SU-DHL-6 (cell line): Measurements from ENCODE around the gene WDR41.

Experiments used
- H2AFZ ChIP-seq: fragments of 200-600 bp; sonication (generic); 2 replicates; pipeline ENCODE4 v1.6.1; 2014; ENCODE audit warnings: low read depth, mild to moderate bottlenecking, moderate library complexity, mixed read lengths, antibody characterized with exemption, low read length; ENCODE audit not compliant: severe bottlenecking
- H3F3A ChIP-seq: fragments of 200-600 bp; shearing (Covaris generic); 2 replicates; pipeline ENCODE4 v1.6.0; 2016; ENCODE audit warnings: antibody characterized with exemption, mild to moderate bottlenecking; ENCODE audit not compliant: insufficient read depth
- H3K27ac ChIP-seq: fragments of 200-600 bp; sonication (generic); 2 replicates; pipeline ENCODE4 v1.5.1; 2016; ENCODE audit warnings: low read depth, mild to moderate bottlenecking, low read length, moderate library complexity, mixed read lengths
- H3K27me3 ChIP-seq: fragments of 200-600 bp; sonication (generic), shearing (Covaris generic); 2 replicates; pipeline ENCODE4 v1.6.0; 2014; ENCODE audit warnings: mild to moderate bottlenecking, low read length
- H3K36me3 ChIP-seq: fragments of 200-600 bp; sonication (generic); 2 replicates; pipeline ENCODE4 v1.6.1; 2014; ENCODE audit warnings: mild to moderate bottlenecking, low read length, mixed read lengths
- H3K4me2 ChIP-seq: fragments of 300-600, 200-600 bp; shearing (Covaris generic), sonication (generic); 2 replicates; pipeline ENCODE4 v1.6.0; 2014; ENCODE audit warnings: low read length, low read depth, mild to moderate bottlenecking; ENCODE audit not compliant: poor library complexity, severe bottlenecking
- H3K4me3 ChIP-seq: fragments of 200-600 bp; sonication (generic); 2 replicates; pipeline ENCODE4 v1.5.1; 2014; ENCODE audit warnings: antibody characterized with exemption, low read length, mild to moderate bottlenecking, mixed read lengths; ENCODE audit not compliant: insufficient read depth, poor library complexity, severe bottlenecking
- H3K79me2 ChIP-seq: fragments of 200-600 bp; sonication (generic); 2 replicates; pipeline ENCODE4 v1.6.1; 2014; ENCODE audit warnings: mild to moderate bottlenecking, low read length, moderate library complexity; ENCODE audit not compliant: insufficient read depth
- H3K9ac ChIP-seq: fragments of 200-600 bp; sonication (generic); 2 replicates; pipeline ENCODE4 v1.7.0; 2014; ENCODE audit warnings: mild to moderate bottlenecking, low read length
- H3K9me2 ChIP-seq: fragments of 200-600 bp; sonication (generic); replicated peaks from 2 replicates; pipeline ENCODE4 v1.6.1; 2014; ENCODE audit warnings: low read length; ENCODE audit not compliant: insufficient read depth
- H3K9me3 ChIP-seq: fragments of 200-600 bp; sonication (generic); 2 replicates; pipeline ENCODE4 v1.6.1; 2014; ENCODE audit warnings: low read length, mixed read lengths; ENCODE audit not compliant: insufficient read depth
- H4K20me1 ChIP-seq: fragments of 200-600 bp; sonication (generic); 2 replicates; pipeline ENCODE4 v1.6.1; 2014; ENCODE audit warnings: low read depth, mild to moderate bottlenecking, antibody characterized with exemption, low read length, moderate library complexity, mixed read lengths
- EZH2phosphoT487 ChIP-seq: fragments of 200-600 bp; sonication (generic), shearing (Covaris generic); conservative IDR thresholded peaks from 2 replicates; pipeline ENCODE4 v1.6.1; 2018; ENCODE audit warnings: mild to moderate bottlenecking, antibody characterized with exemption, low read length, moderate library complexity, mixed read lengths
- TF ChIP-seq, protein P1 (sequence below): fragments of 200-600 bp; sonication (generic); IDR thresholded peaks from one replicate; pipeline ENCODE4 v1.5.1; 2017; ENCODE audit warnings: antibody characterized with exemption, mild to moderate bottlenecking, low read length, moderate library complexity; ENCODE audit not compliant: insufficient read depth, poor library complexity, severe bottlenecking

Gene WDR41

DNA sequence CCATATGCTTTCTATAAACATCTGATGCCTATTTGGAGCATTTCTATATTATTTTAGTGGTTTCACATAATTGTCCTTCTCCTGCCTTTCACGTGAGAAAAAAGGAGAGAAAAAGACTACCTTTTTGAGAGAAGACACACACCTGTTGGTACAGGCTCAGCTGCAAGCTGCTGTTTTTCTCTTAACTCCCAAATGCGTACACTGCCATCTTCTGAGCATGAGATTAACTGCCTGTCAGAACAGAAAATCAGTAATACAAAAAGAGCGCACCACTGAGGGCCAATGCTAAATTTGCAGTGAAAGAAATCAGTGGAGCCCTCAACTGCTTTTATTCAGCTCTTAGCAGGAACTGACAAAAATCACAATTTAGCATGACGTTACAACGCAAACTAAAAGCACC is 54.9 kb downstream of the WDR41 start:
- H3K9ac ChIP-seq: no peak overlapping the region
- no peaks in the 10 kb centered on the region for H3K9me3 ChIP-seq

DNA sequence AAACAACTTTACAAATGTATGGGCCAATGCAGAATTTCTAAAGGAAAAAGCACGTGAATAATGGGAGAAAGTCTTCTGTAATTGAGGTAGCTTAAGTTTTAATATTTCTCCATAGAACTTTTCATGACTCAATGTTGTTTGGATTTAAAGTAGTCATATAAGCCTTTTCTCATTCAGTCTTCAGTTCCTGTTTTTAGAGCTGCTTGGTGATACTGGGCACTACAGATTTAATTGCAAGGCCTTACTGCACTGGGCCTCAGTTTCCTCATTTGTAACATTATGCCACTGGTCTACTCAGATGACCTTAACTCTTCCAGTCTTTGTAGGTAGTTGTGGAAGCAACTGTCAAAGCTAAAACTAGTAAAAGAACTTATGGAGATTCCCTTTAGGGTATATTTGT is 60.4 kb downstream of the WDR41 start:
- Histone ChIP-seq H4K20me1 (no peaks in the 10 kb centered on the region), H3K9me2 (no peaks in the 10 kb centered on the region), H3K36me3 (peaks cover 41% of the 10 kb centered on the region), H3K27me3 (no peaks in the 10 kb centered on the region), H3K9ac (no peak overlapping the region), H2AFZ (no peak overlapping the region), H3K9me3 (no peaks in the 10 kb centered on the region), H3K79me2 (no peaks in the 10 kb centered on the region), H3F3A (no peaks in the 10 kb centered on the region), H3K4me2 (no peak overlapping the region), H3K4me3 (no peak overlapping the region), H3K27ac (no peak overlapping the region)
- no peak for TF ChIP-seq EZH2phosphoT487
- TF ChIP-seq, protein P1, sequence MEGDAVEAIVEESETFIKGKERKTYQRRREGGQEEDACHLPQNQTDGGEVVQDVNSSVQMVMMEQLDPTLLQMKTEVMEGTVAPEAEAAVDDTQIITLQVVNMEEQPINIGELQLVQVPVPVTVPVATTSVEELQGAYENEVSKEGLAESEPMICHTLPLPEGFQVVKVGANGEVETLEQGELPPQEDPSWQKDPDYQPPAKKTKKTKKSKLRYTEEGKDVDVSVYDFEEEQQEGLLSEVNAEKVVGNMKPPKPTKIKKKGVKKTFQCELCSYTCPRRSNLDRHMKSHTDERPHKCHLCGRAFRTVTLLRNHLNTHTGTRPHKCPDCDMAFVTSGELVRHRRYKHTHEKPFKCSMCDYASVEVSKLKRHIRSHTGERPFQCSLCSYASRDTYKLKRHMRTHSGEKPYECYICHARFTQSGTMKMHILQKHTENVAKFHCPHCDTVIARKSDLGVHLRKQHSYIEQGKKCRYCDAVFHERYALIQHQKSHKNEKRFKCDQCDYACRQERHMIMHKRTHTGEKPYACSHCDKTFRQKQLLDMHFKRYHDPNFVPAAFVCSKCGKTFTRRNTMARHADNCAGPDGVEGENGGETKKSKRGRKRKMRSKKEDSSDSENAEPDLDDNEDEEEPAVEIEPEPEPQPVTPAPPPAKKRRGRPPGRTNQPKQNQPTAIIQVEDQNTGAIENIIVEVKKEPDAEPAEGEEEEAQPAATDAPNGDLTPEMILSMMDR: no peak

More for the DNA sequence above, 54.9 kb downstream of the WDR41 start:
- H3K36me3 ChIP-seq: peaks cover 26% of the 10 kb centered on the region
- no peaks in the 10 kb centered on the region for H3K79me2 ChIP-seq
- no peak overlapping the region for H3K4me3 ChIP-seq
- H3F3A ChIP-seq: no peaks in the 10 kb centered on the region
- TF ChIP-seq EZH2phosphoT487: no peak
- TF ChIP-seq, protein P1: no peak
- no peaks in the 10 kb centered on the region for H3K27me3 ChIP-seq
- H3K27ac ChIP-seq: no peak overlapping the region
- H2AFZ ChIP-seq: no peak overlapping the region
- H3K4me2 ChIP-seq: no peak overlapping the region
- H4K20me1 ChIP-seq: no peaks in the 10 kb centered on the region
- H3K9me2 ChIP-seq: no peaks in the 10 kb centered on the region

DNA sequence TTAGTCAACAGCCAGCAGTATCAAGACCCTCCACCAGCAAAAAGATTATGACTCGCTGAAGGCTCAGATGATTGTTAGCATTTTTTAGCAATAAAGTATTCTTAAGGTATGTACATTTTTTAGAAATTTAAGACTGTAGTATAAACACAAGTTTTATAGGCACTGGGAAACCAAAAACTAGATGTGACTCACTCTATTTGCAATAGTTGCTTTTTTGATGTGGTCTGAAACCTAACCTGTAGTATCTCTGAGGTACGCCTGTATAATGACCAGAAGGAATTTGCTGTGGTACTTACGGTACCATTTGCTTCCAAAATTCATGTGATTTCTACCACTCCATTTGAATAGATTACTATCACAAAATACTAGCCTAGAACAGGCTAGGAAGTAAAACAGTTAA is 60.8 kb downstream of the WDR41 start:
- no peak overlapping the region for H3K9ac ChIP-seq
- no peak overlapping the region for H2AFZ ChIP-seq
- H3K27ac ChIP-seq: no peak overlapping the region
- H3K4me2 ChIP-seq: no peak overlapping the region
- TF ChIP-seq, protein P1: no peak
- no peak for TF ChIP-seq EZH2phosphoT487
- H3K79me2 ChIP-seq: no peaks in the 10 kb centered on the region
- H3K9me2 ChIP-seq: no peaks in the 10 kb centered on the region
- no peaks in the 10 kb centered on the region for H3F3A ChIP-seq
- peaks cover 44% of the 10 kb centered on the region for H3K36me3 ChIP-seq
- H3K27me3 ChIP-seq: no peaks in the 10 kb centered on the region
- no peaks in the 10 kb centered on the region for H4K20me1 ChIP-seq
- no peaks in the 10 kb centered on the region for H3K9me3 ChIP-seq
- no peak overlapping the region for H3K4me3 ChIP-seq

DNA sequence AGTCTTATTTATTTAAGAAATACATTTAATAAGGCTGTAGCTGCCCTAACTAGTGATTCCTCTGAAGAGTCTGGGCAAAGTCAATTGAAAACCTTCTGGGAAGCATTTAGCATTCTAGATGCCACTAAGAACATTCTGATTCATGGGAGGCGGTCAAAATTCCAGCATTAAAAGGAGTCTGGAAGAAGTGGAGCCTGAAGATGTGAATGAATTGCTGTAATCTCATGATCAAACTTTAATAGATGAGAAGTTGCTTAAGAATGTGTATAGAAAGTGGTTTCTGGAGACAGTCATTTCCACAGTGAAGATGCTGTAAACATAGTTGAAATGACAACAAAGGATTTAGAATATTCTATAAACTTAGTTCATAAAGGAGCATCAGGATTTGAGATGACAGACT is 61.4 kb downstream of the WDR41 start:
- TF ChIP-seq, protein P1: no peak
- no peak for TF ChIP-seq EZH2phosphoT487
- no peaks in the 10 kb centered on the region for H3K9me2 ChIP-seq
- no peaks in the 10 kb centered on the region for H4K20me1 ChIP-seq
- no peaks in the 10 kb centered on the region for H3K27me3 ChIP-seq
- no peak overlapping the region for H3K4me2 ChIP-seq
- no peaks in the 10 kb centered on the region for H3K79me2 ChIP-seq
- H3K4me3 ChIP-seq: no peak overlapping the region
- no peak overlapping the region for H3K27ac ChIP-seq
- no peaks in the 10 kb centered on the region for H3F3A ChIP-seq
- H3K36me3 ChIP-seq: peaks cover 44% of the 10 kb centered on the region
- H2AFZ ChIP-seq: no peak overlapping the region
- no peaks in the 10 kb centered on the region for H3K9me3 ChIP-seq
- H3K9ac ChIP-seq: no peak overlapping the region
